Measurements from ENCODE around the gene MAST3. TPM values are rescaled to one million over a fixed set of nuclear protein-coding genes. Genes with fewer than 3 reads are reported as not detected.
A peak's percentile ranks its signal among the peaks of the same experiment; 100 is the strongest.

The MAST3 gene
- total and polyA plus RNA-seq, 2 of the 13 experiments (the other 11 are each of a cell fraction or from before 2014, with no cell fraction given): 4.1 to 4.6 TPM

DNA sequence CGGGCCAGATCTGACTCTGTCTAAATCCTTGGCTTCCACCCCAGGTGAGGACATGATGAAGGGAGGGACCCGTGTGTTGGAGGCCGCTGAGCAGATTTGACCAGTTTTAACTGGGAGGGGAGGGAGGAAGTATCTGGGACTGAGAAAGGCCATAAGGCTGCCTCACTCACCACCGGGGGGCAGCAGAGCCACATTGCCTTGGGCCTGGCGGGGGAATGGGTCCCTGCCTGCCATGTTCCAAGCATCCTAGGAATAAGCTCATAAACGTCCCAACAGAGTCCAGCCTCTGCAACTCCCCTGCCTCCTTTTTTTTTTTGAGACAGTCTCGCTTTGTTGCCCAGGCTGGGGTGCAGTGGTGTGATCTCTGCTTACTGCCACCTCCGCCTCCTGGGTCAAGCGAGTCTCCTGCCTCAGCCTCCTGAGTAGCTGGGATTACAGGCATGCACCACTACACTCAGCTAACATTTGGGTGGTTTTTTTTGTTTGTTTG, 15.5 kb downstream of the MAST3 start (continued):
- TF ChIP-seq, protein P1, sequence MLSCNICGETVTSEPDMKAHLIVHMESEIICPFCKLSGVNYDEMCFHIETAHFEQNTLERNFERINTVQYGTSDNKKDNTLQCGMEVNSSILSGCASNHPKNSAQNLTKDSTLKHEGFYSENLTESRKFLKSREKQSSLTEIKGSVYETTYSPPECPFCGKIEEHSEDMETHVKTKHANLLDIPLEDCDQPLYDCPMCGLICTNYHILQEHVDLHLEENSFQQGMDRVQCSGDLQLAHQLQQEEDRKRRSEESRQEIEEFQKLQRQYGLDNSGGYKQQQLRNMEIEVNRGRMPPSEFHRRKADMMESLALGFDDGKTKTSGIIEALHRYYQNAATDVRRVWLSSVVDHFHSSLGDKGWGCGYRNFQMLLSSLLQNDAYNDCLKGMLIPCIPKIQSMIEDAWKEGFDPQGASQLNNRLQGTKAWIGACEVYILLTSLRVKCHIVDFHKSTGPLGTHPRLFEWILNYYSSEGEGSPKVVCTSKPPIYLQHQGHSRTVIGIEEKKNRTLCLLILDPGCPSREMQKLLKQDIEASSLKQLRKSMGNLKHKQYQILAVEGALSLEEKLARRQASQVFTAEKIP (CRISPR knock-in tag; IDR thresholded peaks at IDR 0.05; ENCODE audit: borderline replicate concordance): no peak
- TF ChIP-seq TRIM24 (CRISPR knock-in tag; IDR thresholded peaks at IDR 0.05): no peak
- TF ChIP-seq ZBTB46 (CRISPR knock-in tag; IDR thresholded peaks at IDR 0.05; ENCODE audit: borderline replicate concordance): no peak
- TF ChIP-seq MTA3 (CRISPR knock-in tag; IDR thresholded peaks at IDR 0.05): no peak
- TF ChIP-seq YEATS4 (CRISPR knock-in tag; IDR thresholded peaks at IDR 0.05; ENCODE audit: borderline replicate concordance): no peak
- TF ChIP-seq, protein P2, sequence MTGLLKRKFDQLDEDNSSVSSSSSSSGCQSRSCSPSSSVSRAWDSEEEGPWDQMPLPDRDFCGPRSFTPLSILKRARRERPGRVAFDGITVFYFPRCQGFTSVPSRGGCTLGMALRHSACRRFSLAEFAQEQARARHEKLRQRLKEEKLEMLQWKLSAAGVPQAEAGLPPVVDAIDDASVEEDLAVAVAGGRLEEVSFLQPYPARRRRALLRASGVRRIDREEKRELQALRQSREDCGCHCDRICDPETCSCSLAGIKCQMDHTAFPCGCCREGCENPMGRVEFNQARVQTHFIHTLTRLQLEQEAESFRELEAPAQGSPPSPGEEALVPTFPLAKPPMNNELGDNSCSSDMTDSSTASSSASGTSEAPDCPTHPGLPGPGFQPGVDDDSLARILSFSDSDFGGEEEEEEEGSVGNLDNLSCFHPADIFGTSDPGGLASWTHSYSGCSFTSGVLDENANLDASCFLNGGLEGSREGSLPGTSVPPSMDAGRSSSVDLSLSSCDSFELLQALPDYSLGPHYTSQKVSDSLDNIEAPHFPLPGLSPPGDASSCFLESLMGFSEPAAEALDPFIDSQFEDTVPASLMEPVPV (CRISPR knock-in tag; IDR thresholded peaks at IDR 0.05): no peak
- TF ChIP-seq SOX6 (IDR thresholded peaks at IDR 0.05): no peak
- TF ChIP-seq SOX6 (CRISPR knock-in tag; IDR thresholded peaks at IDR 0.05): 0 out of 2 replicates have a peak, but pooled peaks have one; percentile 9
- peak; percentile 62; the same call in 1 of the 2 replicates for TF ChIP-seq IKZF5 (CRISPR knock-in tag; IDR thresholded peaks at IDR 0.05)
- peak; percentile 54; the same call in 1 of the 2 replicates for TF ChIP-seq ZNF770 (CRISPR knock-in tag; IDR thresholded peaks at IDR 0.05)
- no peak for TF ChIP-seq ZNF354B (CRISPR knock-in tag; IDR thresholded peaks at IDR 0.05)
- TF ChIP-seq JUNB (CRISPR knock-in tag; IDR thresholded peaks at IDR 0.05; ENCODE audit: borderline replicate concordance): no peak
- TF ChIP-seq, protein P3, sequence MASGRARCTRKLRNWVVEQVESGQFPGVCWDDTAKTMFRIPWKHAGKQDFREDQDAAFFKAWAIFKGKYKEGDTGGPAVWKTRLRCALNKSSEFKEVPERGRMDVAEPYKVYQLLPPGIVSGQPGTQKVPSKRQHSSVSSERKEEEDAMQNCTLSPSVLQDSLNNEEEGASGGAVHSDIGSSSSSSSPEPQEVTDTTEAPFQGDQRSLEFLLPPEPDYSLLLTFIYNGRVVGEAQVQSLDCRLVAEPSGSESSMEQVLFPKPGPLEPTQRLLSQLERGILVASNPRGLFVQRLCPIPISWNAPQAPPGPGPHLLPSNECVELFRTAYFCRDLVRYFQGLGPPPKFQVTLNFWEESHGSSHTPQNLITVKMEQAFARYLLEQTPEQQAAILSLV (CRISPR knock-in tag; IDR thresholded peaks at IDR 0.05; ENCODE audit: borderline replicate concordance): no peak
- TF ChIP-seq TCF7 (IDR thresholded peaks at IDR 0.05; ENCODE audit: low read depth): no peak
- TF ChIP-seq RXRB (CRISPR knock-in tag; IDR thresholded peaks at IDR 0.05; ENCODE audit: borderline replicate concordance): no peak
- no peak for TF ChIP-seq ZNF503 (CRISPR knock-in tag; IDR thresholded peaks at IDR 0.05)
- no peak for TF ChIP-seq TOE1 (CRISPR knock-in tag; IDR thresholded peaks at IDR 0.05)

All from HepG2 (cell line).